ENCODE results near the gene CPEB3. TPM values are rescaled to one million over a fixed set of nuclear protein-coding genes. Genes with fewer than 3 reads are reported as not detected.
A peak's percentile ranks its signal among the peaks of the same experiment; 100 is the strongest.

CPEB3 gene
- total RNA-seq, 1 donor: 0.43 TPM

DNA sequence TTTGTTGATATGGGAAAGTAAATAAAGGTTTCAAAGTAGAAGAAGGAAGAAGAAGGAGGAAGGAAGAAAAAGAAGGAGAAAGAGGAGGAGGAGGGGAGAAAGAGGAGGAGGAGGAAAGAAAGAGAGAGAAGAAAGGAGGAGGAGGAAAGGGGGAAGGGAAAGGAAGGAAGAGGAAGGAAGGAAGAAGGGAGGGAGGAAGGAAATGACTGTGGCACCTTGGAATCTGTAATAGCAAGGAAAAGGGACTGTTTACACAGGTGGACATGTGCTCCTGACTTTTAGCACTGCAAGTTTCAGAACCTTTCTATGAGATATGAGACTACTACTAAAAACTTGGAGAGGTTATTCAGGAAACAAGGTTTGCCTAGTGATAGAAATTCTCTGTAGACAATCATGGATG, 214.2 kb downstream of the CPEB3 start:
- TF ChIP-seq, protein P1, sequence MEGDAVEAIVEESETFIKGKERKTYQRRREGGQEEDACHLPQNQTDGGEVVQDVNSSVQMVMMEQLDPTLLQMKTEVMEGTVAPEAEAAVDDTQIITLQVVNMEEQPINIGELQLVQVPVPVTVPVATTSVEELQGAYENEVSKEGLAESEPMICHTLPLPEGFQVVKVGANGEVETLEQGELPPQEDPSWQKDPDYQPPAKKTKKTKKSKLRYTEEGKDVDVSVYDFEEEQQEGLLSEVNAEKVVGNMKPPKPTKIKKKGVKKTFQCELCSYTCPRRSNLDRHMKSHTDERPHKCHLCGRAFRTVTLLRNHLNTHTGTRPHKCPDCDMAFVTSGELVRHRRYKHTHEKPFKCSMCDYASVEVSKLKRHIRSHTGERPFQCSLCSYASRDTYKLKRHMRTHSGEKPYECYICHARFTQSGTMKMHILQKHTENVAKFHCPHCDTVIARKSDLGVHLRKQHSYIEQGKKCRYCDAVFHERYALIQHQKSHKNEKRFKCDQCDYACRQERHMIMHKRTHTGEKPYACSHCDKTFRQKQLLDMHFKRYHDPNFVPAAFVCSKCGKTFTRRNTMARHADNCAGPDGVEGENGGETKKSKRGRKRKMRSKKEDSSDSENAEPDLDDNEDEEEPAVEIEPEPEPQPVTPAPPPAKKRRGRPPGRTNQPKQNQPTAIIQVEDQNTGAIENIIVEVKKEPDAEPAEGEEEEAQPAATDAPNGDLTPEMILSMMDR (IDR thresholded peaks at IDR 0.05; ENCODE audit: insufficient read depth, low read depth, low read length): no peak

DNA sequence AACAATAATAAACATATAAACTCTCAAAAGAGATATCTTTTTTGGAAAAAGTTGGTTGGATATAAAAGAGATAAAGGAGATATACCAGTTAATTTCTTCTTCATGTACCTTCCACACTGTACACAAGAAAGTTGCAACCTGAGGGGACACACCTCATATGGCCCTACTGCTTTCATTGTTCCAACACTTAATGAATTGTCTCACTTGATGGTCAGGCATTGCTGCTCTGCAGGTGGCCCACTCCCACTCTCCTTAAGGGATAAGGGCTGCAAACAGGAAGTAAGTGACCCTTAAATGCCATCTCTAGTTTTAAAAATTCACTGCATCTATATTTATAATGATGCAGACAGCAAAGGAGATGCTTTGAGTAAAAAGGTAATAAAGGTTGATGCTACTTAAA, 215.0 kb downstream of the CPEB3 start:
- no peak for DNase-seq (ENCODE audit: low read depth)
- no peak overlapping the region for H3K4me3 ChIP-seq (ENCODE audit: low read depth, low read length)
- TF ChIP-seq, protein P1 (IDR thresholded peaks at IDR 0.05; ENCODE audit: insufficient read depth, low read depth, low read length): no peak

More for the DNA sequence above, 214.2 kb downstream of the CPEB3 start:
- no peak for DNase-seq (ENCODE audit: low read depth)
- H3K4me3 ChIP-seq (ENCODE audit: low read depth, low read length): no peak overlapping the region

DNA sequence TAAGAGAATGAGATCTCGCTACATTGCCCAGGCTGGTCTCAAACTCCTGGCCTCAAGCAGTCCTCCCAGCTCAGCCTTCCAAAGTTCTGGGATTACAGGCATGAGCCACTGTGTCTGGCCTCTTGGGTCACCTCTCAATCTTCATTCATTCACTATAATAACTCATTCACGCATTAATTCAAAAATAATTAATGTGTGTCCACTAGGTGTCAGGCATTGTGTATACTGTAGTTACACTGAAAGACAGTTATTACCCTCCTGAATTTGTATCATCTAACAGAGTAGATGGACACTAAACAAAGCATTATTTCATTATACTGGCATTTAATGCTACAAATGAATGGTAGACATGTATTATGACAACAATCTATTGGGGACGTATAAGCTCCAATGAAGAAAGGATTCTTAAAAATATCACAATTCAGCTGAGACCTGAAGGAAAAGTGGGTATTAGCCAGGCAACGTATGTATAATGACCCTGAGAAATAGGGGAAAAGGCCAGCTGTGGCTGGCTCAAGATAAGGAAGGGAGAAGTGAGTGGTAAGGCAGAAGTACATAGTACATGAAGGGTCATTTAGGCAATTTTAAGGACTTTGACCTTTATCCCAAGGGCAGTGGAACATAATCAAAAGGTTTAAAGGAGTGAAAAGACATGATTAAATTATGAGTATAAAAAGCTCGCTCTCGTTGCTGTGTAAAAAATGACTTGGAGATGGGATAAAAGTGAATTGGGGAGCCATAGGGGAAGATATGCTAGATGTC, 216.6 kb downstream of the CPEB3 start:
- H3K4me3 ChIP-seq (ENCODE audit: low read depth, low read length): no peak overlapping the region
- TF ChIP-seq, protein P1 (IDR thresholded peaks at IDR 0.05; ENCODE audit: insufficient read depth, low read depth, low read length): peak; percentile 21
- DNase-seq (ENCODE audit: low read depth): no peak

DNA sequence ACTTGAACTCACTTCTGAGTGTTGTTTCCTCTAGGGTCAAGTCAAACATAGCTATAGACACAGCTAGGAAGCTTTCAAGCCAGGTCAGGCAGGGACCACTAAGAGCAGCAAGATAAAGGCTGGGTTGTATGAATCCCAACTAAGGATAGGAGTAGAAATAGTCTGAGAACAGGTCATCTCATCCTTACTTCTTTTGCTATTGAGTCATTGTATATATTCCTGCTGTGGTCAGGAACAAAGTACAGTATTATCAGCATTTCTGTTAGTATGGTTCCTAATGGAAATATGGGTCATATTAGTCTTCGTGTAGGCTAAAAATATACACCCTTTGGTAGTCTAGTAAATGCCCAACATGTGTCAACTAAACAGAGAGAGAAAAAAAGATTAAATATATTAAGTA, 222.0 kb downstream of the CPEB3 start:
- TF ChIP-seq, protein P1 (IDR thresholded peaks at IDR 0.05; ENCODE audit: insufficient read depth, low read depth, low read length): no peak
- DNase-seq (ENCODE audit: low read depth): no peak
- no peak overlapping the region for H3K4me3 ChIP-seq (ENCODE audit: low read depth, low read length)

DNA sequence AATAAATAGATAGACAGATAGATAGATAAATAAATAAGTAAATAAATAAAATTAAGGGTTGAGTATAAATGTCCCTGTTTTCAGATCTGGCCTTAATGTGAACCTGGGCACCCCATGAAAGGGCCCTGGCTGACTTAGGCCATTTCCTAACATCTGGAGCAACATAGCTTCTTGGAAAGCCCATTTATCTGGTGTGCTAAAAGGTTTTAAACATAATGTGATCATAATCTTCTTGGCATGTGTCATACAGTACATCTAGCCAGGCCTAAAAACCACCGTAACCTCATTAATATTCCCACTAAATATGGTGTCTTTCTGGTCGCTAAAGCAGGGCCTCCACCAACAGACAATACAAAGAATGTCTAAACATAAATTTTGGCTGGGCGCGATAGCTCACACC, 224.5 kb downstream of the CPEB3 start:
- no peak for DNase-seq (ENCODE audit: low read depth)
- no peak overlapping the region for H3K4me3 ChIP-seq (ENCODE audit: low read depth, low read length)
- TF ChIP-seq, protein P1 (IDR thresholded peaks at IDR 0.05; ENCODE audit: insufficient read depth, low read depth, low read length): no peak

DNA sequence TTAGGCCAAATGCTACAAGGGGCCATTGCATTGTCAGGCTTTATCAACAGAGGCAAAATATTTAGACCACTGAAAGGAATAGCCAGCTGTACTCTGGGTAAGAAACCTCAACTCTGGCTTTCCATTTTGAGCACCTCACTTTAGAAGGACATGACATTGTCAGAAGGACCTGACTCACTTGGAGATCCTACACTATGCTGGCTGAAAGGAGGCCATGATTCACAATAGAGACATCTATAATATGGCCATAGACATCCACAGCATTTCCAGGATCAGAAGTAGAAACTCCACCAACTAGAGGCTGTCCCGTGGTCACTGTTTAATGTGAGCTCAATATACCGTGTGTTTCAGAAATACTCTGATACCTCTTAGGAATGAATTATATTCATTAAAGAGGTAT, 226.4 kb downstream of the CPEB3 start:
- no peak for DNase-seq (ENCODE audit: low read depth)
- TF ChIP-seq, protein P1 (IDR thresholded peaks at IDR 0.05; ENCODE audit: insufficient read depth, low read depth, low read length): no peak

DNA sequence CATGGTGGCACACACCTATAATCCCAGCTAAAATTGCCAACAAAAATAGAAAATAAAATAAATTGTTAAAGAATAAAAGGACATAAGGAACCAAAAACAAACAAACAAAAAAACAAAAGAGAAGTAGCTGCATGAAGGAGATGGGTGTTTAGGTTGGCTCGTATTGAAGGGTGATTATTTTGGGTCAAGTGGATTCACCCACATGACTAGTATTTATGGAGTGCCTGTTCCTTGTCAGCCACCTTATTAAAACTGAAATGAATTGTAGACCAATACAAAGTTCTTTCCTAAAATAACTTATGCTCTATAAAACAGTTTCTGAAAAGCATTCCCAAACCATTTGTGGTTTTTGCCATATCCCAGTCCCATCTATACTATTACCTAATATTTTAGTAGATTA, 228.6 kb downstream of the CPEB3 start:
- TF ChIP-seq, protein P1 (IDR thresholded peaks at IDR 0.05; ENCODE audit: insufficient read depth, low read depth, low read length): no peak
- no peak for DNase-seq (ENCODE audit: low read depth)
- no peak overlapping the region for H3K4me3 ChIP-seq (ENCODE audit: low read depth, low read length)

More for the DNA sequence above, 226.4 kb downstream of the CPEB3 start:
- no peak overlapping the region for H3K4me3 ChIP-seq (ENCODE audit: low read depth, low read length)
